H54 (cell line): ENCODE measurements around the gene TEDC1.

Experiments
- DNase-seq: peaks from one replicate; pipeline ENCODE4 v3.0.0; 2011; ENCODE audit warnings: low spot score, mixed read lengths; ENCODE audit not compliant: insufficient read length
- FAIRE-seq: peaks from 3 replicates; lab custom pipeline; 2011; peaks lifted over from hg19 to GRCh38; lab: Jason Lieb, UNC
- POLR2A ChIP-seq: IDR thresholded peaks from 2 replicates; pipeline ENCODE4 v1.6.1; 2011; ENCODE audit warnings: low read depth, mild to moderate bottlenecking, low read length

TEDC1 gene

DNA sequence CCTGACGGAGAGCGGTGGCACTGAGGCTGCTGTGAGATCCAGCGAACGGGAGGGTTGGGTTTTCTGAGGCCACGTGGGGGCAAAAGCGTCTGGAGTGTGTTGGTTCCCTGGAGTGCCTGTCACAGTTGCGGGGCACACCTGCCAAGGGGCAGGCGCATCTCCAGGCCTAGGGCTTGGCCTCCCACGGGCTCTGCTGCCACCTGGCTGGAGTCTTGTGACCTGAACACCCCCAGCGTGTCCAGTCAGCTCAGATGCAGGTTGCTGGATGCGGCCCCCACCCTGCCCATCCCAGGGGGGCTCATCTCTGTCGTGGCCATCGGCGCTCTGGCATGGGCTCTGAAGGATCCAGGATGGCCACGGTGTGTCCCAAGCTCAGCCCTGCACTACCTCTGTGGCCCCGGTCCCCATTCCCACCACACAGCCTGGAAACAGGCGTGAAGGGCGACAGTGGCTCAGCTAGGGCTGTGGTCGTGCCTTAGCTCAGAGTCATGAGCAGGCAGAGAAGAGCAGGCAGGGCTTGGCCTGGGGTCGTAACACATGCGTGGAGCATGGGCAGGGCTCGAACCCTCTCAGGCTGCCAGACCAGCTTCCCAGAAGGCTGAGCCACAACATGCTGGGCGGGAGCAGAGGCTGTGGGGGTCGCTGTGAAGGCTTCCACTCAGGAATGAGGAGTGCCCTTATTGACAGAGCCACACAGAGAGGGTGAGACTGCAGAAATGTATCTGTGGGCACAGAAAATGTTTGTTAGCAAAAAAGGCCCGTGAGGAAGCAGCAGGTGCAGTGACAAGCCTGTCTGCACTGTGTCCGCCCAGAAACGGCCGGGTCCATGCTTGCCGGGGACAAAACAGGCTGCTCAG is 40.0 kb upstream of the TEDC1 start:
- no peak for TF ChIP-seq POLR2A
- DNase-seq (no peak), FAIRE-seq (no peak)

DNA sequence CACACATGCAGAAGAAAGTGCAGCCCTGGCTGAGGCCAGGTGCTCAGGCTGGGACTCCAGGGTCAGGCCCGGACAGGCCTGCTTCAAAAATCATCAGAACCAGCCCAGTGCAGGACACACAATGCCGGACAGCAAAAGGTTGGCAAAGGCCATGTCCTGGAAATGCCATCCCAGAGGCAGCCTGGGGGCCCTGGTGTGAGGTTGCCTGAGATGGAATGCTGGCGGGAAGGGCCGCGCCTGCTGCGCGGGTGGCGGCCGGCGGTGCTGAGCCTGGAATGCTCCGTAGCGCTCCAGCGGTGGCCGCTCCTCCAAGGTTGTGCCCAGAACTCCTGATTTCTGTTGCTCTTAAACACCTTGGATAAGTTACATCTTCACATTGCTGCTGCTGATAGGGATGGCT is 38.1 kb upstream of the TEDC1 start:
- TF ChIP-seq POLR2A: no peak
- DNase-seq (no peak), FAIRE-seq (no peak)

DNA sequence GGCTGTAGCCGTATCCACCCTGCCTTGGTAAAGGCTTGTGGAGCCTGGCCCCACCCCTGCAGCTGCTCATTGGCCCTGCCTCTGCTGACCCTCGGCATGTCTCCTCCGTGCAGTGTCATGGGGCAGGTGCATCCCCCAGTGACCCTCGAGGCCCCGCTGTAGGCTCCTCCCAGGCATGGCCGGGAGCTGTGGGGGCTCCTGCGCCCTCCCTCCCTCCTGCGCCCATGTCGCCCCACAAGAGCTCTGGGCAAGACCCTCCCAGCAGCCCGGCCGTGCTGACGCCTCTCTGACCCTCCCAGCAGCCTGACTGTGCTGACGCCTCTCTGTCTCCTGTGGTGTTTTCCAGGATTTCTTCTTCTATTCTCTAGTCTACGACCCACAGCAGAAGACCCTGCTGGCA is 37.2 kb upstream of the TEDC1 start:
- TF ChIP-seq POLR2A: no peak
- FAIRE-seq (no peak), DNase-seq (no peak)

DNA sequence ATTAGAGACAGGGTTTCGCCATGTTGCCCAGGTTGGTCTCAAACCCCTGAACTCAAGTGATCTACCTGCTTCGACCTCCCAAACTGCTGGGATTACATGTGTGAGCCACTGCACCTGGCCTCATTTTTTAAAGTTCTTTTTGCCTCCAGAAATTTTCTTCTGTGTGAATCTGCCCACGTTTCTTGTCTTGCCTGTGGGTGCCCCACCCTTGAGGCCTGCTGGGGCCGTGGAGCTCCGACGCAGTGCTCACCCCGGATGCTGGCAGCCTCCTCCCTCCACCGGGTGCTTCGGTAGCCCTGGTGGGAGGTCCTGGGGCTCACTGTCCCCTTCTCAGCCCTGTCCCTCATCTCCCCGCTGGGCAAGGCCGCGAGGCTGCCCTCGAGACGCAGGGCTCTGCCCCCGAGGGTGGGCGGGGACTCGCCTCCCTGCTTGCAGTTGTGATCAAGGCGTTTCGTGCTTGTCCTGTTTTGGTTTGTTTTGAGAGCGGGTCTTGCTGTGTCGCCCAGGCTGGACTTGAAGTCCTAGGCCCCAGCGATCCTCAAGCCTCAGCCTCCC is 35.9 kb upstream of the TEDC1 start:
- DNase-seq: no peak
- TF ChIP-seq POLR2A: no peak
- no peak for FAIRE-seq

DNA sequence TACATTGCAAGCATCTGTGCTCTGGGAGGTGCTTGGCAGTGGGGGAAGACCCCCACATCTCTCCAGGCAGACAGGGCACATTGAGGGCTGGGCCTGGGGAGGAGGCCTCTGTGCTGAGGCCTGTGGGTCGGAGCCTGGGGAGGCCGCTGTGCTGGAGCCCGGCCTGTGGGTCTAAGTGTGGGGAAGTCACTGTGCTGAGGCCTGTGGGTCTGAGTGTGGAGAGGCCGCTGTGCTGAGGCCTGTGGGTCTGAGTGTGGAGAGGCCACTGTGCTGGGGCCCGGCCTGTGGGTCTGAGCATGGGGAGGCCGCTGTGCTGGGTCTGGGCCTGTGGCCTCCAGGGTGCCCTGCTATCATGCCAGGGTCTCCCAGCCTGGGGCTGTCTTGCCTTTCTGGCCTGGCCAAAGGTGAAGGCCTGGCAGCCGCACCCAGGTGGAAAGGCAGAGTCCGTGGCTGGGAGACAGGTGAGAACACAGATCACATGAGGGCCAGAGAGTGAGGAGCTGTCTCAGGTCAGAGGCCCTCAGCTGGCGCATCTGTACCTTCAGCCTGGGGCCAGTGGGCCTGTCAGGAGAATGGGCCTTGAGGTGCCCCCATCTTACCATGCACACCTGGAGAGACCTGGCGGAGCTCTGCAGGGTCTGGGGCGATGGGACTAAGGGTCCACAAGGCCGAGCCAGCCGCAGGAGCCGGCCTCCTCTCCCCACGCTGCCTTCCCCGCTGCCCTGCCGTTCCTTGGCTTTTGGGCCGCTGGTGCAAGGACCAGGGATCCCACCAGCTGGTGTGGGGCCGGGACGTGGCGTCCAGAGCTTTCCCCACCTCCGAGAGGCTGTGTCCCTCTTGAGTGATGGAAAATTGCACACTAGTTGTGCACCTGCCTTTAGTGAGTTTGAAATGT is 35.0 kb upstream of the TEDC1 start:
- TF ChIP-seq POLR2A: no peak
- no peak for FAIRE-seq

DNA sequence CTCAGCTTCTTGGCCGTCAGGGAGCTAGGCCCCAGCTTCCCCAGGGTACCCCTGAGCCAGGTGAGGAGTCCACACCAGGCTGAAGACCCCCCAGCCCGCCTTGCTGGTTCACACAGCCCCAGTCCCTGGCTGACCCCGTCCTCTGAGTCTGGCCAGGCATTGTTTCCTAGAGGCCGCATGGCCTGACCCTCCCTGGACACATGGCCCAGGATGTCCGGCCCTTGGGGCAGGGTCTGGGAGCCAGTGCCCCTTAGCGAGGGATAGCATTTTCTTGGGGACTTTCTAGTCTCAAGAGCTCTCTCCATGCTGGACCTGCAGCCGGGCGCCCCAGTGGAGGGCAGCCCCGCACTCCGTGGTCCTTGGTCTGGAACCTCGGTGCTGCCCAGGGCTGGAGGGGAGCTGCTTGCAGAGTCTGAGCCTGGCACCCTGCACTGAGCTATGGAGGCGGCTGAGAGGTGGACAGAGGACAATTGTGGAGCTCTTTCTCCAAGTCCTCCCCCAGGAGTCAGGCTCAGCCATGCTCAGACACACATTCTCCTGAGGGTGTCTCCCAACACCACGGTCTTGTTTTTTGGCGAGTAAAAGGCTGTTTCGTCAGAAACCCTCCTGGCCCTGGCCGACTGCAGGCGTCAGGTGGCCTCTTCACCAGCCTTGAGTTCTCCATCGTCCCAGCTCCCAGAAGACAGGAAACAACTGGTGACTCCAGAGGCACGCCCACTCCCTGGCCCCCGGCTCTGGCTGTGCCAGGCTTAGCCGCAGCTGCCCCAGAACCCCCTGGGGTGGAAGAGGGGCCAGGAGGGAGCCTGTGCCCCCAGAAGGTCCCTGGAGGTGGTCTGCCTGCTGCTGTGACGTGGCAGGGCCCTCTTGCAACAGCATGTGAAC is 34.1 kb upstream of the TEDC1 start:
- FAIRE-seq: no peak
- no peak for TF ChIP-seq POLR2A
- DNase-seq: no peak

More for the DNA sequence above, 35.0 kb upstream of the TEDC1 start:
- DNase-seq: no peak

DNA sequence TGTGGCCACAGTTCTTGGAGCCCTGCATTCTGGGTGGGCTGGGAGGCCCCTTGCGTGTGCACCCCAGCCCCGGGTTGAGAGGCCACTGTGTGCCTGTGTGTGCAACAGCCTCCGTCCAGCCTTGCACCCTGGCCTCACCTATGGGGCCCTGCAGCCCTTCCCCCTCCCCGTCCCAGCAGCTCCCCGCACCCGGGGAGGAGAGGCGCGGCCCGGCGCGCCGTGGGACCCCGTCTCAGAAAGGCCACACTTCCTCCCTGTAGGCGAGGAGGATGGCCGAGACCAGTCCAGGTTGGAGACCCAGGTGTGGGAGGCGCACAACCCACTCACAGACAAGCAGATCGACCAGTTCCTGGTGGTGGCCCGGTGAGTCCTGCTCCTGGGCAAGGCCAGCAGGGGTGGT is 33.0 kb upstream of the TEDC1 start:
- no peak for FAIRE-seq
- no peak for DNase-seq
- no peak for TF ChIP-seq POLR2A

DNA sequence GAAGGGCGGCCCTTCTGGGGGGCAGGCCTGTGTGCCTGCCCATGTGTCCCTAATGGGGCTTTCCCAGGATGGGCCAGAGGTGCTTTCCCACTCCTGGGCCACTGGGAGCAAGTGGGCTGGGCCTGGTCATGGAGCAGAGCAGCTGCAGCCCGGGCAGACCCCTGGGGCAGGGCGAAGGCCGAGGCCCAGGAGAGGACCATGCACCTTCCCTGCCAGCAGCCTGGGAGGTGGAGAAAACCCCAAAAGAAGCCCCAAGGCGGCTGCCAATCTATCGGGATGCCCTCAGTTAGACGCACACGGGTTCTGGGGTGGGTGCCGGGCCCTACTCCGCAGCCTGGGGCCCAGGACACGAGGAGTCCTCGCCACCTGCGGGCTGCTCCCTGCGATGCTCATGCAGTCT is 32.5 kb upstream of the TEDC1 start:
- no peak for DNase-seq
- no peak for FAIRE-seq
- TF ChIP-seq POLR2A: no peak

DNA sequence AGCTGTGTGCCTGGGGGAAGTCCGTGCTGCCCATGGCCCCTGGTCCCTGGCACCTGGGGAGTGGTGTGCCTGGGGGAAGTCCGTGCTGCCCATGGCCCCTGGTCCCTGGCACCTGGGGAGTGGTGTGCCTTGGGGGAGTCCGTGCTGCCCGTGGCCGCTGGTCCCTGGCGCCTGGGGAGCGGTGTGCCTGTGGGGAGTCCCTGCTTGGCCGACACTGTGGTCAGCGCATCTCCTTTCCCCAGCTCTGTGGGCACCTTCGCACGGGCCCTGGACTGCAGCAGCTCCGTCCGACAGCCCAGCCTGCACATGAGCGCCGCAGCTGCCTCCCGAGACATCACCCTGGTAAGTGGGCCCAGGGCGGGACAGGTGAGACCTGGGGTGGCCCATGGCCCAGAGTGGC is 30.9 kb upstream of the TEDC1 start:
- DNase-seq (no peak), FAIRE-seq (no peak)
- no peak for TF ChIP-seq POLR2A

DNA sequence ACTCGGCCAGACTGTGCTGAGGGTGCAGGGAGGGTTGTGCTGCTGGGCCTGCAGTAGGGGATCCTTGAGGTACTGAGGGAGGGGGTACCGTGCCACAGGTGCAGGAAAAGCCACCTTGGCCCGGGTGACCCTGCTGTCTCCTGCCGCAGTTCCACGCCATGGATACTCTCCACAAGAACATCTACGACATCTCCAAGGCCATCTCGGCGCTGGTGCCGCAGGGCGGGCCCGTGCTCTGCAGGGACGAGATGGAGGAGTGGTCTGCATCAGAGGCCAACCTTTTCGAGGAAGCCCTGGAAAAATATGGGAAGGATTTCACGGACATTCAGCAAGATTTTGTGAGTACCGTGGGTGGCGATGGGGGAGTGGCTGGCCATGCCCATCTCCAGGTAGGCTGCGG is 30.4 kb upstream of the TEDC1 start:
- TF ChIP-seq POLR2A: no peak
- DNase-seq: no peak
- no peak for FAIRE-seq

DNA sequence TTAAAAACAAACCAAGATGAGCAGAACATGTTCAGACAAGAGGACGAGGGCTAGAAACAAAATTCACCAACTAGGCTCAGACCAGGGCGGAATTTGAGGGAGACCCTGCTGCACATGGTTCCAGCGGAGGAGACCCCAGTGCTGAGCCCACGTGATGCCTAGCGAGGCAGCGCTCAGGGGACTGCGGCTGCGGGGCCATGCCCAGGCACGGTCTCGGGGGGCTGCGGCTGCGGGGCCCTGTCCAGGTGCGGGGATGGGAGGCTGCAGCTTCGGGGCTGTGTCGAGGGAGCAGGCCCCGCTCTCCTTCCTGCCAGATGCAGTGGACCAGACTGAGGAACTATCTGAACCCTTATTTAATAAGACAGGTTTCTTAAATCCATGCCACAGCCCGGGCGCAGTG is 29.1 kb upstream of the TEDC1 start:
- FAIRE-seq (no peak), DNase-seq (no peak)
- TF ChIP-seq POLR2A: no peak

DNA sequence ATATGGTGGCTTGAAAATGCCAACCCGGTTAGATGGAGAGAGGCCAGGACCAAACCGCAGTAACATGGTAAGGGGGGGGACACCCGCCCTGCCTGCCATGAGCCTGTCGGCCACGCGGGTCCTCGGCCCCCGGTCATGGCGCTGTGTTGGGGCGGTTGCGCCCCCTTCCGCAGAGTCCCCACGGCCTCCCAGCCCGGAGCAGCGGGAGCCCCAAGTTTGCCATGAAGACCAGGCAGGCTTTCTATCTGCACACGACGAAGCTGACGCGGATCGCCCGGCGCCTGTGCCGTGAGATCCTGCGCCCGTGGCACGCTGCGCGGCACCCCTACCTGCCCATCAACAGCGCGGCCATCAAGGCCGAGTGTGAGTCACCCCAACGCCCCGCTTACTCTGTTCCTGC is 26.5 kb upstream of the TEDC1 start:
- FAIRE-seq: no peak
- TF ChIP-seq POLR2A: no peak
- DNase-seq: no peak
